G401 (cell line): Measurements from ENCODE around the gene WDPCP. TPM values are rescaled to one million over a fixed set of nuclear protein-coding genes. Genes with fewer than 3 reads are reported as not detected.
A peak's percentile ranks its signal among the peaks of the same experiment; 100 is the strongest.
"Not testable (repeated sequence)": the region's sequence is repeated elsewhere in the genome, so short reads cannot be mapped to it uniquely, and the experiment has no call there.

Experiments used
- DNase-seq: peaks from one replicate; pipeline ENCODE4 v3.0.0-alpha.2; 2015; ENCODE audit warnings: low spot score
- in situ Hi-C: cut with HindIII; loops from 2 replicates; pipeline ENCODE4 v1.10.0; 2016; ENCODE audit warnings: low sequenced_read_pairs, mixed read lengths
- total RNA-seq: library from RNA; depleted of rRNA; stranded (reverse); fragments of >200 nt; shearing (Covaris generic); gene quantifications from 2 replicates; pipeline ENCODE4 v1.2.3, GENCODE V29; 2014

The WDPCP gene
- total RNA-seq, 1 experiment from 2014 or later = 15.3 TPM

GRCh38 chr2:63486861-63487290, 101.4 kb downstream of the WDPCP start:
- in situ Hi-C loops = no loop called here
- no peak for DNase-seq

- in situ Hi-C loops = no loop called here
- DNase-seq = no peak
Observed at GRCh38 chr2:63484901-63485300, 103.4 kb downstream of the WDPCP start.

GRCh38 chr2:63484481-63484880, 103.8 kb downstream of the WDPCP start:
- DNase-seq = no peak
- in situ Hi-C loops = no loop called here

GRCh38 chr2:63477686-63478085, 110.6 kb downstream of the WDPCP start:
- in situ Hi-C loops = no loop called here
- DNase-seq = no peak

GRCh38 chr2:63469313-63469712, 119.0 kb downstream of the WDPCP start:
- DNase-seq, in situ Hi-C loops: not testable (repeated sequence)

- no peak for DNase-seq
- in situ Hi-C loops = no loop called here
Observed at GRCh38 chr2:63465633-63466032, 122.6 kb downstream of the WDPCP start.

- in situ Hi-C loops = no loop called here
- DNase-seq = no peak
Observed at GRCh38 chr2:63463142-63463541, 125.1 kb downstream of the WDPCP start.

GRCh38 chr2:63446658-63447057, 141.6 kb downstream of the WDPCP start:
- DNase-seq = no peak
- in situ Hi-C loops = no loop called here

DNA sequence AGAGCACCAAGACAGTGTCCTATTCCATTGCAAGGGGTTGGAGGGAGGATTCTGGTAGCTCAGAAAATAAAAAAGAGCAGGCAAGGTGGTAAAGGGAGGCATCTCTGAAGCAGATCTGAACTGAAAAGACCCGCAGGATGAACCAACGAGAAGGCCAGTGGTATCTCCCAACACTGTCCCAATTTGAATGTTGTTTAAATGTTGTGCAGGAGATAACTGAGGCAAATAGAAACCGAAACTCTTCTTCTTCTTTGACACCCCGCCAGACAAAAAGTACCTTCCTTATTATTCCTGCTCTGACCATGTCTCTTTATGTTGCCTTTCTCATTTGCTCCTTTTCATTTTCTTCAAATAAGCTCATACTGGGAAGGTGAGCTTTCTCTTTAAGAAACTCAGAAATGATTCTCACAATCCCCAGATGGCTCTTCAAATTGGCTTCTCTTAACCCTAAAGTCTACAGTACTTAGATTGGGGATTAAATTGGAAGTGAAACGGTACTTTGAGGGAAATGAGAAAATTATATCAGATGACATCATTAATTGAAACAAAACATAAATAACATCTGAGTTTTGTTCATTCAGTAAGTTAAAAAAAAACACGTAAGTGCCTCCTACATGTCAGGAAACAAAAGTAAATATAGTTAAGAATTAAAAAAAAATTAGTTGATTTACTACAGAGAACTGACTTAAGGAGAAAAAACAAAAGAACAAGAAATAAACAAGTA, 143.6 kb downstream of the WDPCP start:
- DNase-seq = no peak
- in situ Hi-C loops = no loop called here

GRCh38 chr2:63440612-63441011, 147.7 kb downstream of the WDPCP start:
- in situ Hi-C loops = no loop called here
- no peak for DNase-seq

DNA sequence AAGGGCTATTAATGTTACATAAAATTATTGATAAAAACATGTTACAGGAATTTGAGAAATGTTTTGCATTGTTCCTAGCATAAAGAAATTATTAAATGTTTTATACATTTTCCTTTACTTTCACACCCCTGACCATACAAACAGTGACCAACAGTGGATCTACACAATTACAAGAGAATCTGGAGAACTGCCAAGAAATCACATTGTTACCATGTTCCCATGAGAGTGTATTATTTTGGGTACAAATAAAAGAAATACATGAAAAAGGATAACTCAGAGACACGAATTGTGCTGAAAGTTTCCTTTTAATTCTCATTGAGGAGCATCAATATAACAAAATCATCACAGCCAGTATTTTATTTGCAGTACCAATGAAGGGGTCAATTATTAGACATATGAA, 150.1 kb downstream of the WDPCP start:
- DNase-seq = no peak
- in situ Hi-C loops = loop anchor here (10.0 kb wide), 1 partner anchor 653 kb away; no protein-coding TSS in a partner anchor

DNA sequence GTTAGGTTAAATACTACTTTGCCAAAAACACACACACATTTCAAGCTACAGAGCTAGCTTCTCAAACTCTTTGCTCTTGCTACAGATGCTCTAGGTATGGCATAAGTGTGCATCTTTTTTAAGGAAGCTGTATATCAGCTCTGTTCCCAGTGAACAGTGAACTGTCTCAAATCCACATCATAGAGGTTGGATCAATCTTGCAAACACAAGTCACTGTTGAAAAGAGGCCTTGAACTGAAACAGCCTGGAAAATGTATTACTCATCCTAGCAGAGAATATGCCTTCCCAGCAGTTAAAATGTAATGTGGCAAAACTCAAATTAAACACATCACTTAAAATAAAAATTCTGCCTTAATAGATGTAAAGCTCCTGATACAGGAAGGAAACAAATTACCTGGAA, 151.8 kb downstream of the WDPCP start:
- DNase-seq = no peak
- in situ Hi-C loops = loop anchor here (10.0 kb wide), 1 partner anchor 652 kb away; no protein-coding TSS in a partner anchor

DNA sequence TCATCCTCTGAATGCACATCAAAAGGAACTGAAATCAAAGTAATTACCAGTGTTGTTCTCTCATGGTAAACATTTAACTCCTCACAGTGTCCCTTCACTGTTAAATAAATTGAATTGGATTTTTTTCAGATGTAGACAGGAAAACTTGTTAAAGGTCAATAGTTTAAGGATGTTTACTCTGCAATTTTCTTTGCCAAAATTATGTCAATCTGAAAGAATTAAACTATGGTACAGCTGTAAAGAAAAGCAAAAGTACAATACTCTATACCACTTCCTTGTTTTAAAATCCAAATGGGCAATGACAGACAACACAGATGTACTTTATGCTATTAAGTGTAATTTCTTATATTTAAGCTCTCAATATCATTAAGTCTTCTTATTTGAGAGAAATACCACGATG, 153.2 kb downstream of the WDPCP start:
- in situ Hi-C loops = loop anchor here (10.0 kb wide), 1 partner anchor 650 kb away; no protein-coding TSS in a partner anchor
- no peak for DNase-seq

DNA sequence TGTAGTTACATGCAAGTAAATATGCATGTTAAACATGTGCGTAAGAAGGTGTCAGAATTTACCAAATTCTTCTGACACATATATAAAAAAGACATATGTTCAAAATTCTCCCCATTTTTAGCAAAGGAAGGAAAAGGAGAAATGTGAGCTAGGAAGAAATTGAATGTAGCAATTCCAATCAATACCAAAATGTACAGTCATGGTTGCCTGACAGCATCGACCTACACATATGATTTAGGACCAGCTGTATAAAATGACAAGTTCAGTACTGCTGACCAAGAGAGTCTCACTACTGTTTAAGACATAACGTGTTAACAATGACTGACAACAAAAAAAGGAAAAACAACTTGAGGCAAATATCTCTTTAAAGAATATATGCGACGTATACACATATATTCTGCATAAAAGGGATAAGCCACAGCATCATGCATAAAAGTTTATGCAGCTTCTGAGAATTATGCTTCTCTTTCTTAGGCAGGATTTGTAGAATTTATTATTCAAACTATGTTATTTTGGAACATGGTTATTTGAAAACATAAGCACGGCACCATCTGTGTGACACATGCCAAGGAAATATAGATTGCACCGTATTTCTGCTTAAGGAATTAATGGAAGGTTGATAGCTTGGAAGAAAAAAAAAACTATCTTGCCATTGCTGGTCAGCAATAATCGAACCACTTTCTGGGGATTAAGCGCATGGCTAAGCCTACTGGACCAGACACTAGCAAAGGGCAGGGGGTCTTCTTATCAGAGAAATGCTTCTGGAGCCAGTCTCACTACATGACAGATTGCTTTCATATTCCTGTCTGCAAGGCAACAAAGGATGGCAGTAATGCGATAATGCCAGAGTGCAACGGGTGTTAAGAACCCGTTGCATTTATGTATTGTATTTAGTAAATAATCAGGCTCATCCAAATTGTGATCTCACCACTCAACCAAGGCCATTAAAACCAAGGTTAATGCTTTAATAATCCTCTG, 154.0 kb downstream of the WDPCP start:
- in situ Hi-C loops = loop anchor here (10.0 kb wide), 1 partner anchor 650 kb away; no protein-coding TSS in a partner anchor
- no peak for DNase-seq

- DNase-seq = no peak
- in situ Hi-C loops = loop anchor here (10.0 kb wide), 1 partner anchor 648 kb away; no protein-coding TSS in a partner anchor
Observed at GRCh38 chr2:63432373-63432772, 155.9 kb downstream of the WDPCP start.

GRCh38 chr2:63425606-63426005, 162.7 kb downstream of the WDPCP start:
- in situ Hi-C loops = no loop called here
- no peak for DNase-seq

DNA sequence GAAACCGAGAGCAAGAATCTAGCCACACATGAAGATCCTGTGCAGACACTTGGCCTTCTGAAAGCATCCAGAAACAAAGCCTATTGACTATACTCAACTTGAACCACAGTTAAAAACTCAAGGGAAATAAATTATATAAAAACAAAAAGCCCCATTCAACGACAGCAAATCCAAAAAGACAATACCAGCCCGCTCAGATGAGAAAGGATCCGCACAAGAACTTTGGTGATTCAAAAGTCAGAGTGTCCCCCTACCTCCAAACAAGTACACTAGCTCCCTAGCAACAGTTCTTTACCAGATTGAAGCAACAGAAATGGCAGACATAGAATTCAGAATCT, 163.2 kb downstream of the WDPCP start:
- in situ Hi-C loops = no loop called here
- DNase-seq = no peak

- peak; percentile 4 for DNase-seq
- in situ Hi-C loops = no loop called here
Observed at GRCh38 chr2:63424329-63425078, 163.8 kb downstream of the WDPCP start.

DNA sequence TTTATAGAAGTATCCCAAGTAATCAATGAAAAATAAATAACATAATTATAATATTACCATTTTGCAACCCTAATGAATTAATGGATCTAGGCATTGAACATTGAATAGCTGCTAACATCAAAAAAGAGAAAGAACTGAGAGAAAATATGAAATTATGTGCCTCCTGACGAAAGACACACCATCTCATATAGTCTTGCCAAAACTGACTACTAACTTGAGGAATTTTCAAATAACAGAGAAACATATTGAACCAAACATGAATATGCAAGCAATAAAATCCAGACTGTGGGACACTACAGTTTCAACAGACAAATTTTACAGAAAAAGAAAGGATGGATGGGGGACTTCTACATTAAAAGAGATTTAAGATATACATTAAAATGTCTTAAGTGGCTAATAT, 165.7 kb downstream of the WDPCP start:
- in situ Hi-C loops = no loop called here
- no peak for DNase-seq
